ENCODE results near the gene BDH1.
A peak's percentile ranks its signal among the peaks of the same experiment; 100 is the strongest.
"Not testable (repeated sequence)": the region's sequence is repeated elsewhere in the genome, so short reads cannot be mapped to it uniquely, and the experiment has no call there.

BDH1 gene

GRCh38 chr3:197521277-197522182 lies 34.2 kb downstream of the BDH1 start:
- DNase-seq, result no peak

- peak in 31 of 56 donors; percentile 8 to 62 (median 41) for DNase-seq
These were observed 35.2 kb downstream of the BDH1 start for GRCh38 chr3:197520311-197521276.

GRCh38 chr3:197519801-197520211 lies 36.0 kb downstream of the BDH1 start:
- no peak for DNase-seq

- no peak for DNase-seq
These were observed 36.8 kb downstream of the BDH1 start for GRCh38 chr3:197518881-197519421.

- DNase-seq, result not testable (repeated sequence)
These were observed 37.7 kb downstream of the BDH1 start for GRCh38 chr3:197517922-197518683.

- DNase-seq, result not testable (repeated sequence)
These were observed 38.7 kb downstream of the BDH1 start for GRCh38 chr3:197516890-197517606.

GRCh38 chr3:197516517-197516889 lies 39.3 kb downstream of the BDH1 start:
- DNase-seq, result peak in 1 of 56 donors; percentile 11

- DNase-seq, result no peak
These were observed 40.9 kb downstream of the BDH1 start for GRCh38 chr3:197514786-197515355.

- no peak for DNase-seq
These were observed 41.6 kb downstream of the BDH1 start for GRCh38 chr3:197513953-197514785.

GRCh38 chr3:197512691-197513571 lies 42.8 kb downstream of the BDH1 start:
- no peak for DNase-seq

- DNase-seq, result no peak
These were observed 43.7 kb downstream of the BDH1 start for GRCh38 chr3:197511853-197512635.

GRCh38 chr3:197511130-197511529 lies 44.6 kb downstream of the BDH1 start:
- peak in 6 of 56 donors; percentile 19 to 41 (median 21) for DNase-seq

- DNase-seq, result peak in 1 of 56 donors; percentile 25
These were observed 45.1 kb downstream of the BDH1 start for GRCh38 chr3:197510642-197511018.

- peak in 5 of 56 donors; percentile 34 to 68 (median 53) for DNase-seq
These were observed 46.6 kb downstream of the BDH1 start for GRCh38 chr3:197508924-197509775.

- DNase-seq, result no peak
These were observed 47.3 kb downstream of the BDH1 start for GRCh38 chr3:197508461-197508860.

- no peak for DNase-seq
These were observed 47.7 kb downstream of the BDH1 start for GRCh38 chr3:197508051-197508451.

Data from amygdala (tissue), 56 donors.